GM12874 (cell line): Measurements from ENCODE around the gene EYA3.

Experiments used
- TF ChIP-seq, protein P1 (sequence below): IDR thresholded peaks from 2 replicates; pipeline ENCODE4 v1.5.1; 2011; ENCODE audit warnings: low read depth, mild to moderate bottlenecking, control low read depth, low read length, moderate library complexity; ENCODE audit not compliant: insufficient read depth

EYA3 gene

DNA sequence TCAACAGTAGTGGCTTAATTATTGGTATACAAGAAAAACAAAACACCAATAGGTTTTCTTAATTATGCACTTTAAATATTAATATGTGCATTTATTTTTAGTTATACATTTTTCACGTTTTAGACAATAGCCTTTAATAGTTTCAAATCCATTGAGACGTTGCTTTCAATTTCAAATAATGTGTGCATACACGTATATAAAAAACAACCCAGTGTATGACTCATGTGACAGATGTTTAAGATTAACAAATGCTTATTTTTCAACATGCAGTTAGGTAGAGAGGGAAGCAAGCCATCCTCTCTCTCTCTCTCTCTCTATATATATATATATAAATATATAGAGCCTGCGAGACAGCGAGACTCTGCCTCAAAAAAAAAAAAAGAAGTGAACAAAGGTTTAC is 24.3 kb downstream of the EYA3 start:
- TF ChIP-seq, protein P1, sequence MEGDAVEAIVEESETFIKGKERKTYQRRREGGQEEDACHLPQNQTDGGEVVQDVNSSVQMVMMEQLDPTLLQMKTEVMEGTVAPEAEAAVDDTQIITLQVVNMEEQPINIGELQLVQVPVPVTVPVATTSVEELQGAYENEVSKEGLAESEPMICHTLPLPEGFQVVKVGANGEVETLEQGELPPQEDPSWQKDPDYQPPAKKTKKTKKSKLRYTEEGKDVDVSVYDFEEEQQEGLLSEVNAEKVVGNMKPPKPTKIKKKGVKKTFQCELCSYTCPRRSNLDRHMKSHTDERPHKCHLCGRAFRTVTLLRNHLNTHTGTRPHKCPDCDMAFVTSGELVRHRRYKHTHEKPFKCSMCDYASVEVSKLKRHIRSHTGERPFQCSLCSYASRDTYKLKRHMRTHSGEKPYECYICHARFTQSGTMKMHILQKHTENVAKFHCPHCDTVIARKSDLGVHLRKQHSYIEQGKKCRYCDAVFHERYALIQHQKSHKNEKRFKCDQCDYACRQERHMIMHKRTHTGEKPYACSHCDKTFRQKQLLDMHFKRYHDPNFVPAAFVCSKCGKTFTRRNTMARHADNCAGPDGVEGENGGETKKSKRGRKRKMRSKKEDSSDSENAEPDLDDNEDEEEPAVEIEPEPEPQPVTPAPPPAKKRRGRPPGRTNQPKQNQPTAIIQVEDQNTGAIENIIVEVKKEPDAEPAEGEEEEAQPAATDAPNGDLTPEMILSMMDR, result no peak

DNA sequence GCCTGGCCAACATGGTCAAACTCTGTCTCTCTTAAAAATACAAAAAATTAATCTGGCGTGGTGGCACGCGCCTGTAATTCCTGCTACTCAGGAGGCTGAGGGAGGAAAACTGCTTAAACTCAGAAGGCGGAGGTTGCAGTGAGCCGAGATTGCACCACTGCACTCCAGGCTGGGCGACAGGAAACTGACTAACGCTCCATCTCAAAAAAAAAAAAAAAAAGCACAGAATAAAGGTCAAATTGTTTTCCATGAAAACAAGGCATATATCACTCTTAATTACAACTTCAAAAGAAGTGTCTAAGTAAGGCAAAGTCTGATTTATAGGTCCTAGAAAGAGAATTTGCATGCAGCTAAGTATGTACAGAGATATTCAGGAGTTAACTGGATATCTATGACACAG is 25.6 kb downstream of the EYA3 start:
- TF ChIP-seq, protein P1, result no peak

DNA sequence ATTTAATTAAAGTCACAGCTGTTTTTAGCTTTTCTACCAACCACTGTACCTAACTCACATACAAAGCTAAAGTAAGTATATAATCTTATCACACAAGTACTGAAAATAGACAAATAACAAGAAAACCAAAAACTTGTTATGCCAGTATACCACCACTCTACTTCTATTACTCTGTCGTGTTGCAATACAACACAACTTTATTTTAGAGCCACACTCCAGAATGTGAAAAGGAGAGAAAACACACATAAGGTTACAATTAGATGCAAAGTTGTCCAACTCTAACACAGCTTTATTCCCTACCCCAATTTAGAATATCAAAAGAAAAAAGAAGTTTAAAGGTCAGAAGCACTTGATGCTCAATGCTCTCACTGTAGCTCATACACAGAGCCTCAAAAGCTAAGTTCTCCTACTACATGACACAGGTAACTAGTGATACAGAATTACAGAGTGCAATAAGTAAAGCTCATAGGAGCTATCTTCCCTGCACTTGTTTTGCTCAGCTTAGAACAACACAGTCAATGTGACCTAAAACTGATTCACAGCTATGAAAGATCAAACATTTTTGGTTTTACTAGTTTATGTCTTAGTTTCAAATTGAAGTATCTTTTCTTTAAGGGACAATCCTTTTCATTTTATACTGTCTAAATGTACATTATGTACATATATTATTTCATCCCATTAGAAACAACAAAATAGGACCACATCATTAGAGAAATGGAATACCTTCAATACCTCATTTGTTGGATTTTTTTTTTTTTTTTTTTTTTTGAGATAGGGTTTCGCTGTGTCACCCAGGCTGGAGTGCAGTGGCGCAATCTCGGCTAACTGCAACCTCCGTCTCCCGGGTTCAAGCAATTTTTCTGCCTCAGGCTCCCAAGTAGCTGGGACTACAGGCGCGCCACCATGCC is 29.2 kb downstream of the EYA3 start:
- TF ChIP-seq, protein P1, result no peak

GRCh38 chr1:28058168-28058567 is 30.2 kb downstream of the EYA3 start:
- TF ChIP-seq, protein P1, result no peak

- TF ChIP-seq, protein P1, result no peak
Observed at GRCh38 chr1:28056129-28056925, 32.1 kb downstream of the EYA3 start.

DNA sequence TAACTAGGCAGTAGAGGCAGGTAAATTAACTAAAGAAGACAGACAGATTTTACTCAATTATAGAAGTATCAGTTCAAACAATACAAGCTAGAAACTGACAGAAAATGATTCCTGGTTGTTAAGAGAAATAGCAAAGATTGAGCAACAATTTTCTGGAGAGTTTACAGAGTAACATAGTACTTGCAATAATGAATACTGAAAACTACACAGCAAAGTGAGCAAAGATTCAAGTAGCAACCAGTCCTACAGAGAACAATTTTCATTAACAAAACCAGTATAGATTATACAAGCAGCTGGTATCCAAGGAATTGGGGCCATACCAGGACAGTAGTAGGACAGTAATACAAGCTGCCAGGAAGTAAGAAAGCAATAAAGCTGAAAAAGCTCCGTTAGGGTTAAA is 37.6 kb downstream of the EYA3 start:
- TF ChIP-seq, protein P1, result no peak

DNA sequence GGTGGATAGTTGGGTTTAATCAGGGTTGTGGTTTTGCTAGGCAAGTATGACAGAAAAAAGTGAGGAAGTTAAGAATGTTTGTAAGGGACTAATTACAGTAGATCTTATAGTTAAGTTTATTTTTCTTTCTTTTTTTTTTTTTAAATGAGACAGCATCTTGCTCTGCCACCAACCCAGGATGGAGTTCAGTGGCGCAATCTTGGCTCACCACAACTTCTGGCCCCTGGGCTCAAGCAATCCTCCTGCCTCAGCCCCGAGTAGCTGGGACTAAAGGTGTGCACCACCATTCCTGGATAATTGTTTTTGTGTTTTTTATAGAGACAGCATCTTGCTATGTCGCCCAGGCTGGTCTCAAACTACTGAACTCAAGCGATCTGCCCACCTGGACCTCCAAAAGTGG is 41.7 kb downstream of the EYA3 start:
- TF ChIP-seq, protein P1, result no peak
